ENCODE results near the gene TRIM72. TPM values are rescaled to one million over a fixed set of nuclear protein-coding genes. Genes with fewer than 3 reads are reported as not detected.
A peak's percentile ranks its signal among the peaks of the same experiment; 100 is the strongest.

Gene TRIM72
- total RNA-seq (2021) (1.8 to 2.5 TPM (median 2.4 TPM) in 3 replicates), Bru-seq, nascent RNA (percentile 21 among the genes with signal in this experiment)
- long read RNA-seq, experiment 1, result 0 reads
- long read RNA-seq, experiment 2, partial matches to known transcripts, result 0 of 1 reads
- long read RNA-seq, experiment 2, other reads (novel, unspliced or antisense), result 1 of 1 reads
- long read RNA-seq, experiment 3, result 0 reads

DNA sequence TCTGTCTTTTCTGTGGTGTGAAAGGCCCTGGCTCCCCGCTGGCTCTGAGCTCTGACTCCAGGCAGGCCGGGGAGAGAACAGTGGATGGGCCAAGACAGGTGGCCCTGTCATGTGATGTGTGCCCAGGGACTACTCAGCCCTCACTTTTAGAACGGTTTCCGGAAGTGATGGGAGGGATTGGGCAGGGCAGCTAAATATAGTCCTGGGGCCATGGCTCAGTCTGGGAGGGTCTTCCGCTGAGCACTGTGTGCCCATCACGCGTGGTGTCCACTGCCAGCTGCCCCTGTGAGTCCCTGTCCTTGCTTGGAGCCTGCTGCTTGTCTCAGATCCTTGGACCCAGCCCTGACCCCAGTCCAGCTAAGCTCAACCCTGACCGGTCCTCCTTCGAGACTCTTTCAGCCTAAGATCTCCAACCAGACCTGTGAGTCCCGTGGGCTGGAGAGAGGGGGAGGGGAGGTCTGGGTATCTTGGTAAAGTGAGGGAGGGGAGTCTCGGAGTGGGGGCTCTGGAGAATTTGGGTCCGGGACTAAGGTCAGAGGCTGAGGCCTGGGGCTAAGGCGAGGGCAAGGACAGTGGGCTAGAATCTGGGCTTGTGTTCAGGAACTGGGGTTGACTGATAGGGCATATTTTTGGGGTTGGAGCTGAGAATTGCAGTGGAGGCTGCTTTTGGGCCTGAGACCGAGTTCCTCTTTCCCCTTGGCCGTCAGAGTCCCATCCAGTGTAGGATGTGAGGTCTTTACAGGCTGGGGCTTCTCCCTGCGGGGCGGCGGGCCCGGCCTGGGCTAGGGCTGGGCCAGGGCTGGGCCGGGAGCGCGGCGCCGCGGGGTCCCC lies at the start of gene TRIM72:
TRIM72 (plus strand) TSS at position 243 of the 831 bp plus-strand sequence. CDS start 620 bp downstream, outside the sequence.
- peaks cover 57% of the 10 kb centered on the region for H3K27me3 Mint-ChIP-seq (ENCODE audit: low read depth)

DNA sequence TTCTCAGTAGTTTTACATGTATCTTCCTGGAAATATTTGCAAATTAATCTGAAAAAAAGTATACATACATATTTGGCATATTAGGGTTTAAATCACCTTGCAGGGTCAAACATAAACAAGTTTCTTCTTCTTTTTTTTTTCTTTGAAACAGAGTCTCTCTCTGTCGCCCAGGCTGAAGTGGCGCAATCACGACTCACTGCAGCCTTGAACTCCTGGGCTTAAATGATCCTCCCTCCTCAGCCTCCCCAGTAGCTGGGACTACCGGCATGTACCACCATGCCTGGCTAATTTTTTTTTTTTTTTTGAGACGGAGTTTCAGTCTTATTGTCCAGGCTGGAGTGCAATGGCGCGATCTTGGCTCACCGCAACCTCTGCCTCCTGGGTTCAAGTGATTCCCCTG lies 46.6 kb upstream of the TRIM72 start:
- Mint-ChIP-seq H3K36me3 (no peaks in the 10 kb centered on the region), H3K27me3 (ENCODE audit: low read depth) (no peaks in the 10 kb centered on the region; the same call in 1 of the 2 replicates), H3K27ac (no peak overlapping the region), H3K9me3 (peaks cover 5% of the 10 kb centered on the region; the same call in 1 of the 2 replicates), H3K4me1 (peaks cover 9% of the 10 kb centered on the region), H3K4me3 (no peak overlapping the region)
- ChIA-PET POLR2A (interaction anchor here (1.4 kb wide), 1 partner anchor 12 kb away, joined by 3 read pairs; the partner anchor contains the start of gene FUS), CTCF (interaction anchor here (1.2 kb wide), 1 partner anchor 25 kb away, joined by 5 read pairs; no protein-coding TSS in a partner anchor)
- no peak for ATAC-seq
- DNase-seq (ENCODE audit: low spot score), result no peak
- TF ChIP-seq OVOL2 (CRISPR knock-in tag; IDR thresholded peaks at IDR 0.05; ENCODE audit: borderline replicate concordance) (no peak), SMAD4 (CRISPR knock-in tag; IDR thresholded peaks at IDR 0.05) (no peak), ZNF671 (CRISPR knock-in tag; IDR thresholded peaks at IDR 0.05) (no peak), ZNF138 (CRISPR knock-in tag; conservative IDR thresholded peaks at IDR 0.05) (no peak), GRHL2 (CRISPR knock-in tag; IDR thresholded peaks at IDR 0.05; ENCODE audit: insufficient replicate concordance, severe bottlenecking) (no peak), MXD4 (CRISPR knock-in tag; IDR thresholded peaks at IDR 0.05; ENCODE audit: borderline replicate concordance) (no peak), RORB (CRISPR knock-in tag; IDR thresholded peaks at IDR 0.05) (no peak), SMAD3 (CRISPR knock-in tag; IDR thresholded peaks at IDR 0.05; ENCODE audit: borderline replicate concordance) (no peak), ELF4 (CRISPR knock-in tag; IDR thresholded peaks at IDR 0.05; ENCODE audit: low read depth) (no peak), CREM (CRISPR knock-in tag; IDR thresholded peaks at IDR 0.05) (no peak), TEAD4 (CRISPR knock-in tag; IDR thresholded peaks at IDR 0.05) (no peak), ZNF281 (CRISPR knock-in tag; IDR thresholded peaks at IDR 0.05) (no peak)
- TF ChIP-seq, protein P1, sequence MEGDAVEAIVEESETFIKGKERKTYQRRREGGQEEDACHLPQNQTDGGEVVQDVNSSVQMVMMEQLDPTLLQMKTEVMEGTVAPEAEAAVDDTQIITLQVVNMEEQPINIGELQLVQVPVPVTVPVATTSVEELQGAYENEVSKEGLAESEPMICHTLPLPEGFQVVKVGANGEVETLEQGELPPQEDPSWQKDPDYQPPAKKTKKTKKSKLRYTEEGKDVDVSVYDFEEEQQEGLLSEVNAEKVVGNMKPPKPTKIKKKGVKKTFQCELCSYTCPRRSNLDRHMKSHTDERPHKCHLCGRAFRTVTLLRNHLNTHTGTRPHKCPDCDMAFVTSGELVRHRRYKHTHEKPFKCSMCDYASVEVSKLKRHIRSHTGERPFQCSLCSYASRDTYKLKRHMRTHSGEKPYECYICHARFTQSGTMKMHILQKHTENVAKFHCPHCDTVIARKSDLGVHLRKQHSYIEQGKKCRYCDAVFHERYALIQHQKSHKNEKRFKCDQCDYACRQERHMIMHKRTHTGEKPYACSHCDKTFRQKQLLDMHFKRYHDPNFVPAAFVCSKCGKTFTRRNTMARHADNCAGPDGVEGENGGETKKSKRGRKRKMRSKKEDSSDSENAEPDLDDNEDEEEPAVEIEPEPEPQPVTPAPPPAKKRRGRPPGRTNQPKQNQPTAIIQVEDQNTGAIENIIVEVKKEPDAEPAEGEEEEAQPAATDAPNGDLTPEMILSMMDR (IDR thresholded peaks at IDR 0.05), result no peak

More for the DNA sequence above, at the start of gene TRIM72:
- ChIA-PET POLR2A (interaction anchor here (0.6 to 1.9 kb wide), 6 partner anchors 8 to 96 kb away, joined by 3 to 11 read pairs (median 4); partner anchors contain the start of gene KAT8), CTCF (interaction anchor here (0.6 to 4.9 kb wide), 8 partner anchors 13 to 229 kb away, joined by 3 to 41 read pairs (median 10); partner anchors contain the start of genes HSD3B7 and PYCARD)
- peaks cover 30% of the 10 kb centered on the region for H3K4me1 Mint-ChIP-seq
- H3K36me3 Mint-ChIP-seq, result no peaks in the 10 kb centered on the region
- ATAC-seq (peak; percentile 38), DNase-seq (ENCODE audit: low spot score) (no peak)
- H3K9me3 Mint-ChIP-seq, result no peaks in the 10 kb centered on the region
- TF ChIP-seq USF1 (CRISPR knock-in tag; IDR thresholded peaks at IDR 0.05) (peak; percentile 32; the same call in 1 of the 2 replicates), NFE2L1 (CRISPR knock-in tag; IDR thresholded peaks at IDR 0.05) (no peak), USF2 (CRISPR knock-in tag; IDR thresholded peaks at IDR 0.05) (peak; percentile 71), PRDM15 (CRISPR knock-in tag; IDR thresholded peaks at IDR 0.05) (peak; percentile 17; the same call in 1 of the 2 replicates)
- no peak within 1 kb of the TSS for H3K27ac Mint-ChIP-seq
- peak within 1 kb of the TSS; percentile 77 for H3K4me3 Mint-ChIP-seq
